Right lung (tissue), 5 donors: Measurements from ENCODE around the gene SLC30A1. TPM values are rescaled to one million over a fixed set of nuclear protein-coding genes. Genes with fewer than 3 reads are reported as not detected.

ENCODE experiments used
- DNase-seq, 2 donors: peaks; one replicate each; pipeline ENCODE4 v3.0.0-alpha.2; 2013
- polyA plus RNA-seq, 5 donors: library from polyadenylated mRNA; unstranded; fragments of 120-200 nt; gene quantifications; one replicate each; pipeline versions ENCODE4 v1.2.1 to v1.2.3, GENCODE V29; 2013; ENCODE audit warnings: inconsistent platforms in 1 of 5, low replicate concordance in 1 of 5; ENCODE audit not compliant: insufficient read length in 5 of 5, insufficient read depth in 1 of 5

The SLC30A1 gene
- polyA plus RNA-seq, 5 donors, result 11.0 to 21.5 (median 12.9) TPM

DNA sequence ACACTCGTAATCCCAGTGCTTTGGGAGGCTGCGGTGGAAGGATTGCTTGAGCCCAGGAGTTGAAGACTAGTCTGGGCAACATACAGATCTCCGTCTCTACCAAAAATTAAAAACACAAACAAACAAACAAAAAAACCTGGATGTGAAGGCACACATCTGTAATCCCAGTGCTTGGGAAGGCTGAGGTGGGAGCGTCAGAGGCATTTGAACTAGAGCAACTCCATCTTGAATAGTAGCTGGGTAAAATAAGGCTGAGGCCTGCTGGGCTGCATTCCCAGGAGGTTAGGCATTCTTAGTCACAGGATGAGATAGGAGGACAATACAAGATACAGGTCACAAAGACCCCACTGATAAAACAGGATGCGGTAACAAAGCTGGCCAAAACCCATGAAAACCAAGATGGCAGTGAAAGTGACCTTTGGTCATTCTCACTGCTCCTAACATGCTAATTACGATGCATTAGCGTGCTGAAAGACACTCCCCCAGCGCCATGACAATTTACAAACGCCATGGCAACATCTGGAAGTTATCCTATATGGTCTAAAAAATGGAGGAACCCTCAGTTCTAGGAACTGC lies 53.8 kb downstream of the SLC30A1 start:
- no peak for DNase-seq

DNA sequence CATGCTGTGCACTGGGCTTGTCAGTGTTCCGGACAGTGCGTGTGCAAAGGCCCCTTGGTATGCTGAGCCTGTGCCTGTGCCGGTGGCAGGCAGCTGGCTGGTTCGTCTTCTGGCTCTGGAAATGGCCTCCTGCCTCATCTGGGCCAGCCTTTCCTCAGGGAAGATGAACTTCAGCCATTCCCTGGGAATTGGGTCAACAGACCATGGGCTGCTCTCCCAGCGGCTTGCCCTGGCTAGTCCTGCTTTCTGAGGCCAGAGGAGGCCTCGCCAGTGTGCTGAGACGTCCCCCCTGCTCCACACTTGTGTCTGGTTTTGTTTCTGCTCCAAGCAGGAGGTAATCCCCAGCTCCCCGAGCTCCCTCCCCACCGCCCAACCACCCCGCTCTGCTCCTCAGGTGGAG lies 54.4 kb downstream of the SLC30A1 start:
- DNase-seq, result no peak

DNA sequence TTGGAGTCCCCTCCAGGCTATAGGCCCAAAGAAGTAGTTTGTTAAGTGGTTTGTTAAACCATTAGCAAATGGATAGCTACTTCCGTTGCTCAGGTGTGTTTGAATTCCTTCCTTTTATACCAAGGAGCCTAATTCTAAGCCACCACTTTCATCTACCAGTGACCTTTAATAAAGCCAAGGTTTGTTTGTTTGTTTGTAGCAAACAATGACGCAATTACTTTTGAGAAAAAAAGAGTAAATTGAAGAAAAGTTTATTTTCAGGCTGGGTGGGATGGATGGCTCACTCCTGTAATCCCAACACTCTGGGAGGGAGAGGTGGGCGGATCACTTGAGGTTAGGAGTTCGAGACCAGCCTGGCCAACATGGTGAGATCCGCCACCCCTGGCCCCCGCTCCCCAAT lies 56.2 kb downstream of the SLC30A1 start:
- no peak for DNase-seq

Other genes starting within 250 kb of the SLC30A1 start
- gene RD3, start 87.0 kb downstream of the SLC30A1 start, polyA plus RNA-seq, result under 1 TPM; 0.04 to 0.14 (median 0.12) TPM
- 10 to 100 TPM; 10.9 to 33.6 (median 19.9) TPM for gene NEK2, start 96.5 kb upstream of the SLC30A1 start, polyA plus RNA-seq